Measurements from ENCODE around the gene CLEC4F. TPM values are rescaled to one million over a fixed set of nuclear protein-coding genes. Genes with fewer than 3 reads are reported as not detected.

The CLEC4F gene
- not detected in 2 replicates for total RNA-seq (2014; rRNA removed; shearing (Covaris generic); ENCODE audit: low replicate concordance)

GRCh38 chr2:70820499-70820898 is at the start of gene CLEC4F:
Gene CLEC4F (minus strand): TSS chr2:70820599. CDS start chr2:70820523, 76 bp downstream.
- no peak for DNase-seq (ENCODE audit: low read depth)
- in situ Hi-C loops (cut with HindIII; ENCODE audit: low pct_unique_long_range_greater_than_20kb, low sequenced_read_pairs), result no loop called here

- in situ Hi-C loops (cut with HindIII; ENCODE audit: low pct_unique_long_range_greater_than_20kb, low sequenced_read_pairs), result no loop called here
Measured at GRCh38 chr2:70868970-70869369, 48.6 kb upstream of the CLEC4F start.

GRCh38 chr2:70861777-70862625 is 41.6 kb upstream of the CLEC4F start:
- in situ Hi-C loops (cut with HindIII; ENCODE audit: low pct_unique_long_range_greater_than_20kb, low sequenced_read_pairs), result no loop called here
- peak; percentile 70 for DNase-seq (ENCODE audit: low read depth)

More at GRCh38 chr2:70868970-70869369, 48.6 kb upstream of the CLEC4F start:
- no peak for DNase-seq (ENCODE audit: low read depth)

GRCh38 chr2:70855667-70856066 is 35.3 kb upstream of the CLEC4F start:
- DNase-seq (ENCODE audit: low read depth), result no peak
- in situ Hi-C loops (cut with HindIII; ENCODE audit: low pct_unique_long_range_greater_than_20kb, low sequenced_read_pairs), result no loop called here

- no peak for DNase-seq (ENCODE audit: low read depth)
- in situ Hi-C loops (cut with HindIII; ENCODE audit: low pct_unique_long_range_greater_than_20kb, low sequenced_read_pairs), result no loop called here
Measured at GRCh38 chr2:70854411-70854810, 34.0 kb upstream of the CLEC4F start.

GRCh38 chr2:70852824-70853223 is 32.4 kb upstream of the CLEC4F start:
- DNase-seq (ENCODE audit: low read depth), result no peak
- in situ Hi-C loops (cut with HindIII; ENCODE audit: low pct_unique_long_range_greater_than_20kb, low sequenced_read_pairs), result no loop called here

GRCh38 chr2:70851704-70852103 is 31.3 kb upstream of the CLEC4F start:
- in situ Hi-C loops (cut with HindIII; ENCODE audit: low pct_unique_long_range_greater_than_20kb, low sequenced_read_pairs), result no loop called here
- DNase-seq (ENCODE audit: low read depth), result no peak

- DNase-seq (ENCODE audit: low read depth), result no peak
- in situ Hi-C loops (cut with HindIII; ENCODE audit: low pct_unique_long_range_greater_than_20kb, low sequenced_read_pairs), result no loop called here
Measured at GRCh38 chr2:70850925-70851324, 30.5 kb upstream of the CLEC4F start.

GRCh38 chr2:70842401-70842800 is 22.0 kb upstream of the CLEC4F start:
- in situ Hi-C loops (cut with HindIII; ENCODE audit: low pct_unique_long_range_greater_than_20kb, low sequenced_read_pairs), result no loop called here
- DNase-seq (ENCODE audit: low read depth), result no peak

- in situ Hi-C loops (cut with HindIII; ENCODE audit: low pct_unique_long_range_greater_than_20kb, low sequenced_read_pairs), result no loop called here
- no peak for DNase-seq (ENCODE audit: low read depth)
Measured at GRCh38 chr2:70837980-70838925, 17.9 kb upstream of the CLEC4F start.

GRCh38 chr2:70835643-70836042 is 15.2 kb upstream of the CLEC4F start, which contains the start of gene CD207:
Gene CD207 (minus strand): TSS chr2:70835816. CDS start chr2:70835776, 40 bp downstream.
- DNase-seq (ENCODE audit: low read depth), result no peak
- in situ Hi-C loops (cut with HindIII; ENCODE audit: low pct_unique_long_range_greater_than_20kb, low sequenced_read_pairs), result no loop called here

GRCh38 chr2:70834881-70835280 is 14.5 kb upstream of the CLEC4F start:
- no peak for DNase-seq (ENCODE audit: low read depth)
- in situ Hi-C loops (cut with HindIII; ENCODE audit: low pct_unique_long_range_greater_than_20kb, low sequenced_read_pairs), result no loop called here

GRCh38 chr2:70834106-70834505 is 13.7 kb upstream of the CLEC4F start:
- no peak for DNase-seq (ENCODE audit: low read depth)
- in situ Hi-C loops (cut with HindIII; ENCODE audit: low pct_unique_long_range_greater_than_20kb, low sequenced_read_pairs), result no loop called here

GRCh38 chr2:70833246-70833645 is 12.8 kb upstream of the CLEC4F start:
- DNase-seq (ENCODE audit: low read depth), result no peak
- in situ Hi-C loops (cut with HindIII; ENCODE audit: low pct_unique_long_range_greater_than_20kb, low sequenced_read_pairs), result no loop called here

- in situ Hi-C loops (cut with HindIII; ENCODE audit: low pct_unique_long_range_greater_than_20kb, low sequenced_read_pairs), result no loop called here
- DNase-seq (ENCODE audit: low read depth), result no peak
Measured at GRCh38 chr2:70832386-70832785, 12.0 kb upstream of the CLEC4F start.

- in situ Hi-C loops (cut with HindIII; ENCODE audit: low pct_unique_long_range_greater_than_20kb, low sequenced_read_pairs), result no loop called here
- DNase-seq (ENCODE audit: low read depth), result no peak
Measured at GRCh38 chr2:70831861-70832260, 11.5 kb upstream of the CLEC4F start.

- in situ Hi-C loops (cut with HindIII; ENCODE audit: low pct_unique_long_range_greater_than_20kb, low sequenced_read_pairs), result no loop called here
- no peak for DNase-seq (ENCODE audit: low read depth)
Measured at GRCh38 chr2:70830366-70830765, 10.0 kb upstream of the CLEC4F start.

GRCh38 chr2:70829916-70830315 is 9.5 kb upstream of the CLEC4F start:
- in situ Hi-C loops (cut with HindIII; ENCODE audit: low pct_unique_long_range_greater_than_20kb, low sequenced_read_pairs), result no loop called here
- DNase-seq (ENCODE audit: low read depth), result no peak
